PC-3 (cell line): ENCODE results near the gene TAF1A. TPM values are rescaled to one million over a fixed set of nuclear protein-coding genes. Genes with fewer than 3 reads are reported as not detected.
"Not testable (repeated sequence)": the region's sequence is repeated elsewhere in the genome, so short reads cannot be mapped to it uniquely, and the experiment has no call there.

ENCODE experiments used
- ATAC-seq: fragments of 200-7000 bp; cut with Tn5 transposase; 2 replicates; pipeline ENCODE4 v1.9.1; 2020; ENCODE audit warnings: mild to moderate bottlenecking, moderate library complexity
- BruUV-seq: library from RNA; stranded (reverse); fragments of 400-500 nt; replicated peaks from 2 replicates; lab custom pipeline; 2021; lab: Mats Ljungman, UMichigan
- CTCF ChIA-PET: fragments of 300-600 bp; sonication (Branson Sonifier 250); formaldehyde crosslinking; loops from one replicate; lab custom pipeline; 2022; ENCODE audit warnings: antibody characterized with exemption; lab: Charles Lee
- POLR2A ChIA-PET: fragments of 300-600 bp; sonication (Branson Sonifier 250); formaldehyde crosslinking; loops from one replicate; lab custom pipeline; 2022; ENCODE audit warnings: antibody characterized with exemption; ENCODE audit not compliant: unreplicated experiment; lab: Charles Lee
- DNase-seq: peaks from one replicate; pipeline ENCODE4 v3.0.0-alpha.2; 2015
- H2AFZ ChIP-seq: fragments of 300-600 bp; sonication (generic); 2 replicates; pipeline ENCODE4 v1.6.0; 2016; ENCODE audit warnings: antibody characterized with exemption, low read length
- H3F3A ChIP-seq: fragments of 300-600 bp; sonication (generic); one replicate; pipeline ENCODE4 v1.6.0; 2017; ENCODE audit warnings: antibody characterized with exemption, low read length, control low read depth, mild to moderate bottlenecking; ENCODE audit not compliant: unreplicated experiment
- H3K27ac ChIP-seq: fragments of 300-600 bp; sonication (generic); 2 replicates; pipeline ENCODE4 v1.5.1; 2016; ENCODE audit warnings: mild to moderate bottlenecking, low read length
- H3K27me3 ChIP-seq: fragments of 300-600 bp; sonication (generic); 2 replicates; pipeline ENCODE4 v1.6.1; 2016; ENCODE audit warnings: low read length, mixed read lengths
- H3K36me3 ChIP-seq: fragments of 300-600 bp; sonication (generic); 2 replicates; pipeline ENCODE4 v1.6.1; 2016; ENCODE audit warnings: low read depth, mixed run types, low read length, mixed read lengths
- H3K4me1 ChIP-seq: fragments of 300-600 bp; sonication (generic); 2 replicates; pipeline ENCODE4 v1.5.1; 2016; ENCODE audit warnings: low read length; ENCODE audit not compliant: insufficient read depth
- H3K4me2 ChIP-seq: fragments of 300-600 bp; sonication (generic); 2 replicates; pipeline ENCODE4 v1.6.0; 2016; ENCODE audit warnings: low read length
- H3K4me3 ChIP-seq: fragments of 300-600 bp; sonication (generic); 2 replicates; pipeline ENCODE4 v1.5.1; 2016; ENCODE audit warnings: mild to moderate bottlenecking, low read length, mixed read lengths
- H3K79me2 ChIP-seq: fragments of 300-600 bp; sonication (generic); 2 replicates; pipeline ENCODE4 v1.6.1; 2017; ENCODE audit warnings: low read length, mixed read lengths
- H3K9ac ChIP-seq: fragments of 300-600 bp; sonication (generic); 2 replicates; pipeline ENCODE4 v1.6.0; 2016; ENCODE audit warnings: mild to moderate bottlenecking, low read length
- H3K9me2 ChIP-seq: fragments of 300-600 bp; sonication (generic); replicated peaks from 2 replicates; pipeline ENCODE4 v1.6.1; 2016; ENCODE audit warnings: mixed run types, low read length, mixed read lengths
- H3K9me3 ChIP-seq: fragments of 300-600 bp; sonication (generic); 2 replicates; pipeline ENCODE4 v1.6.1; 2016; ENCODE audit warnings: low read length, mixed read lengths
- H4K20me1 ChIP-seq: fragments of 300-600 bp; sonication (generic); 2 replicates; pipeline ENCODE4 v1.6.1; 2016; ENCODE audit warnings: low read length, mixed read lengths
- CTCF ChIP-seq: fragments of 300-600 bp; sonication (generic); conservative IDR thresholded peaks from 2 replicates; pipeline ENCODE4 v1.5.1; 2017; ENCODE audit warnings: antibody characterized with exemption, low read depth, mild to moderate bottlenecking, low read length
- EZH2 ChIP-seq: fragments of 300-600 bp; sonication (generic); IDR thresholded peaks from one replicate; pipeline ENCODE4 v1.6.1; 2017; ENCODE audit warnings: antibody characterized with exemption, mild to moderate bottlenecking, low read length; ENCODE audit not compliant: unreplicated experiment
- EZH2phosphoT487 ChIP-seq: fragments of 300-600 bp; sonication (generic); IDR thresholded peaks from 2 replicates; pipeline ENCODE4 v1.6.1; 2018; ENCODE audit warnings: mild to moderate bottlenecking, antibody characterized with exemption, low read length, borderline replicate concordance
- intact Hi-C: fragments of 100-400 bp; cut with micrococcal nuclease; formaldehyde crosslinking; loops from 2 replicates; pipeline ENCODE4 v1.9.0; 2023
- total RNA-seq: library from RNA; depleted of rRNA; stranded (reverse); fragments of >200 nt; gene quantifications from 2 replicates; pipeline ENCODE4 v1.2.3, GENCODE V29; 2014

TAF1A gene
- total RNA-seq, 1 experiment from 2014 or later = 27.9 TPM

- CTCF ChIA-PET = interaction anchor here (0.6 kb wide), 1 partner anchor 18 kb away, joined by 3 read pairs; no protein-coding TSS in a partner anchor
Observed at GRCh38 chr1:222616525-222616924, 26.8 kb upstream of the TAF1A start.

GRCh38 chr1:222613627-222614026 is 23.9 kb upstream of the TAF1A start:
- H3K9me3 ChIP-seq = no peaks in the 10 kb centered on the region
- H3K79me2 ChIP-seq = peaks cover 2% of the 10 kb centered on the region
- BruUV-seq = no TSS peak
- intact Hi-C loops = no loop called here
- no peak overlapping the region for H2AFZ ChIP-seq
- ChIA-PET CTCF (no interaction called here), POLR2A (no interaction called here)
- H3K36me3 ChIP-seq = no peaks in the 10 kb centered on the region
- no peaks in the 10 kb centered on the region for H3K9me2 ChIP-seq
- no peak overlapping the region for H3K27ac ChIP-seq
- H3F3A ChIP-seq = no peaks in the 10 kb centered on the region
- H3K9ac ChIP-seq = no peak overlapping the region
- no peaks in the 10 kb centered on the region for H3K27me3 ChIP-seq
- H3K4me2 ChIP-seq = no peak overlapping the region
- DNase-seq (no peak), ATAC-seq (no peak)
- H3K4me3 ChIP-seq = no peak overlapping the region
- no peak for TF ChIP-seq EZH2phosphoT487
- TF ChIP-seq EZH2 = no peak
- no peaks in the 10 kb centered on the region for H4K20me1 ChIP-seq
- H3K4me1 ChIP-seq = peaks cover 4% of the 10 kb centered on the region; the same call in 1 of the 2 replicates

More at GRCh38 chr1:222616525-222616924, 26.8 kb upstream of the TAF1A start:
- TF ChIP-seq CTCF (no peak), EZH2 (no peak), EZH2phosphoT487 (no peak)
- Histone ChIP-seq H3K4me2 (no peak overlapping the region), H3K9me3 (no peaks in the 10 kb centered on the region), H3K4me3 (no peak overlapping the region), H3K27me3 (no peaks in the 10 kb centered on the region), H3K36me3 (no peaks in the 10 kb centered on the region; the same call in 1 of the 2 replicates), H4K20me1 (peaks cover 8% of the 10 kb centered on the region; the same call in 1 of the 2 replicates), H3K79me2 (peaks cover 27% of the 10 kb centered on the region), H3F3A (no peaks in the 10 kb centered on the region), H3K27ac (no peak overlapping the region), H3K9ac (no peak overlapping the region), H3K4me1 (peaks cover 13% of the 10 kb centered on the region), H3K9me2 (no peaks in the 10 kb centered on the region), H2AFZ (no peak overlapping the region)
- DNase-seq (no peak), ATAC-seq (no peak)
- POLR2A ChIA-PET = interaction anchor here (0.5 to 0.7 kb wide), 3 partner anchors 17 to 485 kb away, joined by 3 to 10 read pairs (median 6); no protein-coding TSS in a partner anchor
- BruUV-seq = no TSS peak
- intact Hi-C loops = no loop called here

DNA sequence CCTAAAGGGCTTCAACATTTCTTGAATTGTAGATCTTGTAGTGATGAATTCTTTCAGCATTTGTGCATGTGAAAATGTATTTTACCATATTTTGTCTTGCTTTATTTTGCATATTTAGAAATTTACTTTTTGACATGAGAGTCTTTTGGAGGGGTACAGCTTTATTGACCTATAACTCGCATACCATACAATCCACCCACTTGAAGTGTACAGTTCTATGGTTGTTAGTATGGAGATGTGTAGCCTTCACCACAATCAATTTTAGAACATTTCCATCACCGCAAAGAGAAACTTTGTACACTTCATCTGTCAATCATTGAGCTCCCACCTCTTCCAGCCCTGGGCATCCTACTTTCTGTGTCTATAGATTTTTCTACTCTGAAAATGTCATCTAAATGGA is 21.0 kb upstream of the TAF1A start:
- no peak for DNase-seq
- Histone ChIP-seq H3K4me3 (no peak overlapping the region), H4K20me1 (no peaks in the 10 kb centered on the region), H3K79me2 (no peaks in the 10 kb centered on the region), H3K4me1 (no peaks in the 10 kb centered on the region), H3K9me3 (no peaks in the 10 kb centered on the region), H3F3A (no peaks in the 10 kb centered on the region), H3K27ac (no peak overlapping the region), H3K9me2 (no peaks in the 10 kb centered on the region), H2AFZ (no peak overlapping the region), H3K4me2 (no peak overlapping the region), H3K9ac (no peak overlapping the region), H3K27me3 (no peaks in the 10 kb centered on the region), H3K36me3 (no peaks in the 10 kb centered on the region)
- intact Hi-C loops = no loop called here
- no TSS peak for BruUV-seq
- POLR2A ChIA-PET = no interaction called here
- TF ChIP-seq CTCF (no peak), EZH2 (no peak), EZH2phosphoT487 (no peak)
- ATAC-seq = no peak
- CTCF ChIA-PET = no interaction called here

DNA sequence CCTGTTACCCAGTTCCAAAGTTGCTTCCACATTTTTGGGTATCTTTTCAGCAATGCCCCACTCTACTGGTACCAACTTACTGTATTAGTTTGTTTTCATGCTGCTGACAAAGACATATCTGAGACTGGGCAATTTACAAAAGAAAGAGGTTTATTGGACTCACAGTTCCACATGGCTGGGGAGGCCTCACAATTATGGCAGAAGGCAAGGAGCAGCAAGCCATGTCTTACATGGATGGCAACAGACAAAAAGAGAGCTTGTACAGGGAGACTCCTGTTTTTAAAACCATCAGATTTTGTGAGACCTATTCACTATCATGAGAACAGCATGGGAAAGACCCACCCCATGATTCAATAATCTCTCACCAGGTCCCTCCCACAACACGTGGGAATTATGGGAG is 19.4 kb upstream of the TAF1A start:
- intact Hi-C loops, H3K9ac ChIP-seq, H3K27me3 ChIP-seq, H3K4me1 ChIP-seq, H2AFZ ChIP-seq, H3K4me3 ChIP-seq, H3K27ac ChIP-seq, CTCF ChIA-PET, H3K4me2 ChIP-seq, H4K20me1 ChIP-seq, POLR2A ChIA-PET, H3K36me3 ChIP-seq, H3F3A ChIP-seq, H3K9me3 ChIP-seq, DNase-seq, BruUV-seq, ATAC-seq, H3K9me2 ChIP-seq, H3K79me2 ChIP-seq: not testable (repeated sequence)
